PFSK-1 (cell line): ENCODE data around the gene CFHR1.

Experiments used
- FOXP2 ChIP-seq: optimal IDR thresholded peaks from 2 replicates; pipeline ENCODE3; 2011; ENCODE audit warnings: borderline replicate concordance, control low read depth, inconsistent platforms; ENCODE audit not compliant: insufficient read depth; ENCODE audit errors: extremely low read length, extremely low read depth
- POLR2AphosphoS5 ChIP-seq: IDR thresholded peaks from 2 replicates; pipeline ENCODE4 v1.6.1; 2012; ENCODE audit warnings: low read depth, mild to moderate bottlenecking, control low read depth, low read length, moderate library complexity
- SIN3A ChIP-seq: IDR thresholded peaks from 2 replicates; pipeline ENCODE4 v1.6.1; 2012; ENCODE audit warnings: mild to moderate bottlenecking, low read length, moderate library complexity, borderline replicate concordance; ENCODE audit not compliant: insufficient read depth
- TAF1 ChIP-seq: IDR thresholded peaks from 2 replicates; pipeline ENCODE4 v1.6.1; 2012; ENCODE audit warnings: low read length, control low read depth, borderline replicate concordance; ENCODE audit not compliant: insufficient read depth
- TF ChIP-seq, protein P1 (sequence below), 2 experiments: IDR thresholded peaks; 2 replicates each; pipeline versions ENCODE4 v1.6.1 to v1.8.0; 2011 to 2012; ENCODE audit warnings: low read depth in 2 of 2, low read length in 2 of 2, control low read depth in 1 of 2, inconsistent platforms in 1 of 2, mild to moderate bottlenecking in 1 of 2, moderate library complexity in 1 of 2; ENCODE audit not compliant: insufficient read depth in 1 of 2

CFHR1 gene

DNA sequence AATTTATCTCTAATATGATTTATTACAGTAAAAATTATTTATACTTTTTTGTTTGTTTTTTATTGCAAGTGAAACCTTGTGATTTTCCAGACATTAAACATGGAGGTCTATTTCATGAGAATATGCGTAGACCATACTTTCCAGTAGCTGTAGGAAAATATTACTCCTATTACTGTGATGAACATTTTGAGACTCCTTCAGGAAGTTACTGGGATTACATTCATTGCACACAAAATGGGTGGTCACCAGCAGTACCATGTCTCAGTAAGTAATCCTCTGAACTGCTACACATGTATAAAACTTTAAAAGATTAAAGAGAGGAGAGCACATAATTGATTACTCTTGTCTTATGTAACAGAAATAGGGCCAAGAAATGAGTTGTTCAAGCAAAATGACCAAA is 40.4 kb upstream of the CFHR1 start:
- TF ChIP-seq POLR2AphosphoS5, result no peak
- TF ChIP-seq TAF1, result no peak
- no peak for TF ChIP-seq FOXP2
- no peak for TF ChIP-seq SIN3A
- TF ChIP-seq, protein P1, sequence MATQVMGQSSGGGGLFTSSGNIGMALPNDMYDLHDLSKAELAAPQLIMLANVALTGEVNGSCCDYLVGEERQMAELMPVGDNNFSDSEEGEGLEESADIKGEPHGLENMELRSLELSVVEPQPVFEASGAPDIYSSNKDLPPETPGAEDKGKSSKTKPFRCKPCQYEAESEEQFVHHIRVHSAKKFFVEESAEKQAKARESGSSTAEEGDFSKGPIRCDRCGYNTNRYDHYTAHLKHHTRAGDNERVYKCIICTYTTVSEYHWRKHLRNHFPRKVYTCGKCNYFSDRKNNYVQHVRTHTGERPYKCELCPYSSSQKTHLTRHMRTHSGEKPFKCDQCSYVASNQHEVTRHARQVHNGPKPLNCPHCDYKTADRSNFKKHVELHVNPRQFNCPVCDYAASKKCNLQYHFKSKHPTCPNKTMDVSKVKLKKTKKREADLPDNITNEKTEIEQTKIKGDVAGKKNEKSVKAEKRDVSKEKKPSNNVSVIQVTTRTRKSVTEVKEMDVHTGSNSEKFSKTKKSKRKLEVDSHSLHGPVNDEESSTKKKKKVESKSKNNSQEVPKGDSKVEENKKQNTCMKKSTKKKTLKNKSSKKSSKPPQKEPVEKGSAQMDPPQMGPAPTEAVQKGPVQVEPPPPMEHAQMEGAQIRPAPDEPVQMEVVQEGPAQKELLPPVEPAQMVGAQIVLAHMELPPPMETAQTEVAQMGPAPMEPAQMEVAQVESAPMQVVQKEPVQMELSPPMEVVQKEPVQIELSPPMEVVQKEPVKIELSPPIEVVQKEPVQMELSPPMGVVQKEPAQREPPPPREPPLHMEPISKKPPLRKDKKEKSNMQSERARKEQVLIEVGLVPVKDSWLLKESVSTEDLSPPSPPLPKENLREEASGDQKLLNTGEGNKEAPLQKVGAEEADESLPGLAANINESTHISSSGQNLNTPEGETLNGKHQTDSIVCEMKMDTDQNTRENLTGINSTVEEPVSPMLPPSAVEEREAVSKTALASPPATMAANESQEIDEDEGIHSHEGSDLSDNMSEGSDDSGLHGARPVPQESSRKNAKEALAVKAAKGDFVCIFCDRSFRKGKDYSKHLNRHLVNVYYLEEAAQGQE (IDR thresholded peaks at IDR 0.05; ENCODE audit: insufficient read depth in 1 of 2, low read depth in 2 of 2, low read length in 2 of 2), result no peak

DNA sequence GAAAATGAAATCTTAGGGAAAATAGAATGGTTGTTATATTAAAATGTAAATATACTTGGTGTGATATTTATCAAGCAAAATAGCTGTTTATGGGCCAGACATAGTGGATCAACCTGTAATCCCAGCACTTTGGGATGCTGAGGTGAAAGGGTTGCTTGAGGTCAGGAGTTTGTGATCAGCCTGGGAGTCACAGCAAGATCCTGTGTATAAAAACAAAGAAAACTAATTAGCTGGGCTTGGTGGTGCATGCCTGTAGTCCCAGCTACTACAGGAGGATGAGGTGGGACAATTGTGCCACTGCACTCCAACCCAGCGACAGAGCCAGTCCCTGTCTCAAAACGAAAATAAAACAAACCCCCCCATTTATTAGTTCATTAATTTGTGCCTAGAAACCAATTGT is 21.6 kb upstream of the CFHR1 start:
- TF ChIP-seq SIN3A (no peak), FOXP2 (no peak), TAF1 (no peak), POLR2AphosphoS5 (no peak)
- TF ChIP-seq, protein P1 (IDR thresholded peaks at IDR 0.05; ENCODE audit: insufficient read depth in 1 of 2, low read depth in 2 of 2, low read length in 2 of 2), result no peak

DNA sequence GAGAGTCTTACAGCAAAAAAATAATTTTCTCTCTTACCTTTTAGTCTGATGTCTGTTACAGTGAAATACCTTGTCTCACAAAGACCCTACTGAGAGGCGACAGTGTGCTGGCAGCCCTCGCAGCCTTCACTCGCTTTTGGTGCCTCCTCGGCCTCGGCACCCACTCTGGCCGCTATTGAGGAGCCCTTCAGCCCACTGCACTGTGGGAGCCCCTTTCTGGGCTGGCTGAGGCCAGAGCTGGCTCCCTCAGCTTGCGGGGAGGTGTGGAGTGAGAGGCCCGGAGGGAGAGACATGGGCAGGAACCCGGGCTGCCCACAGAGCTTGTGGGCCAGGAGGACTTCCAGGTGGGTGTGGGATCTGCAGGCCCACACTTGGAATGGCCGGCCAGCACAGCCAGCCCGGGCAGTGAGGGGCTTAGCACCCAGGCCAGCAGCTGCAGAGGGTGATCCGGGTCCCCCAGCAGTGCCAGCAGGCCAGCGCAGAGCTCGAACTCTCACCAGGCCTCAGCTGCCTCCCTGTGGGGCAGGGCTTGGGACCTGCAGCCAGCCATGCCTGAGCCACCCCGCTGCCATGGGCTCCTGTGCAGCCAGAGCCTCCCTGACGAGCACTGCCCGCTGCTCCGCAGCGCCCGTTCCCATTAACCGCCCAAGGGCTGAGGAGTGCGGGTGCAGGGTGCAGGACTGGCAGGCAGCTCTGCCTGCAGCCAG is 10.8 kb upstream of the CFHR1 start:
- TF ChIP-seq FOXP2 (no peak), SIN3A (no peak), POLR2AphosphoS5 (no peak), TAF1 (no peak)
- TF ChIP-seq, protein P1 (IDR thresholded peaks at IDR 0.05; ENCODE audit: insufficient read depth in 1 of 2, low read depth in 2 of 2, low read length in 2 of 2), result no peak

DNA sequence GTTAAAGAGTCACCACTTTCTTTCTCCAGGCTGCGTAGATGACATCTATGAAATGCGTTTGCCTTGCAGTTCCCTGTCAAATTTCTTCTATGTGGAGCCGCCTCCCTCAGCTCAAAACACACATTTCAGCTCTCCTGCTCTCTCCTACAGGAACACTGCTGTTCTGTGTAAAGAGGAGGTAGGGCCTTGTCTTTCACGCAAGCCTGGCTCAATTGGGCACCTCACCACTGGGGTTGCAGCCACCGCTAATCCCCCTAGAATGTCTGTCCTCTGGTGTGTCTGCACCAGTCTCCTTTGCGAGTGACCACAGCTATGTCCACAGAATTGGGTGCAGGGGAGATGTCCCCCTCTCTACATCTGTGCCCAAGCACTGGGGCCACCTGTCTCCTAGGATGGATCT is 36.5 kb downstream of the CFHR1 start:
- TF ChIP-seq SIN3A, result no peak
- no peak for TF ChIP-seq FOXP2
- TF ChIP-seq, protein P1 (IDR thresholded peaks at IDR 0.05; ENCODE audit: insufficient read depth in 1 of 2, low read depth in 2 of 2, low read length in 2 of 2), result no peak
- no peak for TF ChIP-seq POLR2AphosphoS5
- no peak for TF ChIP-seq TAF1
